ENCODE measurements around the gene ATP5F1C. TPM values are rescaled to one million over a fixed set of nuclear protein-coding genes. Genes with fewer than 3 reads are reported as not detected.

The ATP5F1C gene
- total RNA-seq: 322 TPM

DNA sequence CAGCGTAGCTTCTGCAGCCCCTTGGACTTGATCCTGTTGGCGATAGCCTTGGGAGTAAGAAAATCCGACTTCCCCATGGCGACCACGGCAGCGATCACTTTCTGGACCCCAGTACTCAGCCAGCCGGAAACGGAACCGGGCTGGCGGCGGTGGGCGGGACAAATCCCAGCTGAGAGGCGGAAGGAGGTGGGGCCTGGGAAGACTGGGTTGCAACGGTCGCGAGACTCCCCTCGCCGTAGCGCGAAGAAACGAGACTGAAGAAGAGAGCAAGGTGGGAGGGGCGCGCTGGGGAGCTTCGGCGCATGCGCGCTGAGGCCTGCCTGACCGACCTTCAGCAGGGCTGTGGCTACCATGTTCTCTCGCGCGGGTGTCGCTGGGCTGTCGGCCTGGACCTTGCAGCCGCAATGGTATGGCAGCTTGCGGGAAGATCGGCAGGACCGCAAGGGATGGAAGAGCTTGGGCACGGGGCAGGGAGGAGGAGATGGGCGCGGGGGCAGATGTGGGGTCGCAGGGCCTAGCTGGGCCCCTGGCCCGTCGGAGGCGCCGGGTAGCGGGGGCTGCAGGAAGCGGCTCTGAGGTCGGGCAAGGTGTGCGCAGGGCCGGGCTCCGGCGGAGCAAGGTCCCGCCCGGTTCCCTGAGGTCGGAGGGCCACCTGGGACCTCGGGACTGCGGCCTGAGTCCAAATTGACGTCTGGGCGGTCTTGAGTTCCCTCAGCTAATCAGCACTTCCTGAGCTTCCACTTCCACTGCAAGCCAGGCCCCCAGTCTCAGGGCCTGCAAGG, at the start of gene ATP5F1C, which contains the start of gene KIN:
Gene ATP5F1C, plus strand, starts transcription at position 321 of the 782 bp plus-strand sequence. Its CDS starts 31 bp downstream, at position 352.
Gene KIN, minus strand, starts transcription at position 137 of the 782 bp plus-strand sequence. Its CDS starts 60 bp downstream, at position 77.

GRCh38 chr10:7818295-7819120, 30.5 kb downstream of the ATP5F1C start, which contains the start of gene TAF3:
TAF3 (plus strand) TSS chr10:7818505; CDS start chr10:7818710, 205 bp downstream.

Other genes with a start within 250 kb of the ATP5F1C start
- 18.9 TPM for gene ITIH5, start 121.2 kb upstream of the ATP5F1C start, total RNA-seq
- 7.6 TPM for gene ITIH2, start 84.9 kb upstream of the ATP5F1C start, total RNA-seq
- 11.1 TPM for gene KIN, start 184 bp upstream of the ATP5F1C start, total RNA-seq
- gene TAF3, start 30.3 kb downstream of the ATP5F1C start, total RNA-seq: 4.2 TPM